ENCODE data around the gene SH3BP4.

The SH3BP4 gene

GRCh38 chr2:234982096-234982834 is 30.4 kb downstream of the SH3BP4 start:
- no peak for DNase-seq (ENCODE audit: low read depth)
- peak overlapping the region; percentile 14 for H3K4me3 ChIP-seq (ENCODE audit: low read length)
- TF ChIP-seq CTCF (conservative IDR thresholded peaks at IDR 0.05; ENCODE audit: low read depth, low read length): no peak

- TF ChIP-seq CTCF (conservative IDR thresholded peaks at IDR 0.05; ENCODE audit: low read depth, low read length): no peak
- DNase-seq (ENCODE audit: low read depth): no peak
- H3K4me3 ChIP-seq (ENCODE audit: low read length): no peak overlapping the region
These were observed 31.4 kb downstream of the SH3BP4 start for GRCh38 chr2:234983011-234983726.

- no peak for DNase-seq (ENCODE audit: low read depth)
- TF ChIP-seq CTCF (conservative IDR thresholded peaks at IDR 0.05; ENCODE audit: low read depth, low read length): no peak
- H3K4me3 ChIP-seq (ENCODE audit: low read length): no peak overlapping the region
These were observed 33.9 kb downstream of the SH3BP4 start for GRCh38 chr2:234985608-234986245.

- no peak for TF ChIP-seq CTCF (conservative IDR thresholded peaks at IDR 0.05; ENCODE audit: low read depth, low read length)
- no peak for DNase-seq (ENCODE audit: low read depth)
- H3K4me3 ChIP-seq (ENCODE audit: low read length): no peak overlapping the region
These were observed 34.6 kb downstream of the SH3BP4 start for GRCh38 chr2:234986390-234986789.

- DNase-seq (ENCODE audit: low read depth): no peak
- no peak for TF ChIP-seq CTCF (conservative IDR thresholded peaks at IDR 0.05; ENCODE audit: low read depth, low read length)
- no peak overlapping the region for H3K4me3 ChIP-seq (ENCODE audit: low read length)
These were observed 35.3 kb downstream of the SH3BP4 start for GRCh38 chr2:234986876-234987720.

- DNase-seq (ENCODE audit: low read depth): no peak
- no peak overlapping the region for H3K4me3 ChIP-seq (ENCODE audit: low read length)
- no peak for TF ChIP-seq CTCF (conservative IDR thresholded peaks at IDR 0.05; ENCODE audit: low read depth, low read length)
These were observed 35.9 kb downstream of the SH3BP4 start for GRCh38 chr2:234987754-234988153.

Measured in retinal pigment epithelial cell (primary cell).